ENCODE data around the gene ICAM4. TPM values are rescaled to one million over a fixed set of nuclear protein-coding genes. Genes with fewer than 3 reads are reported as not detected.
A peak's percentile ranks its signal among the peaks of the same experiment; 100 is the strongest.

The ICAM4 gene
- total and polyA plus RNA-seq, 9 of the 15 experiments (the other 6 are each of a cell fraction or from before 2014, with no cell fraction given), result 14.1 to 86.1 (median 29.6) TPM

GRCh38 chr19:10290357-10290875 is 3.7 kb downstream of the ICAM4 start:
- H3K4me1 ChIP-seq (replicated peaks in 1 of 2; ENCODE audit: control insufficient read depth in 2 of 2, insufficient read depth in 2 of 2, low read length in 2 of 2), result peaks cover 24 to 91% of the 10 kb centered on the region in 2 experiments; a peak in 4 of 5 replicates
- ATAC-seq (no peak), FAIRE-seq (no peak), DNase-seq (ENCODE audit: extremely low read depth in 1 of 4, low spot score in 3 of 4) (peak in 2 of 4 experiments; percentile 19 to 52)
- POLR2A ChIA-PET, result interaction anchor here (0.8 to 3.6 kb wide), 7 partner anchors 10 to 102 kb away, joined by 3 to 23 read pairs (median 5); partner anchors contain the start of gene RAVER1
- peak overlapping the region; percentile 79 for H3K4me3 ChIP-seq
- intact Hi-C loops (cut with micrococcal nuclease), result no loop called here
- H2AFZ ChIP-seq (ENCODE audit: low read depth, low read length), result peak overlapping the region; percentile 44
- under 1% methylated on average over 30 of the region's 30 CpGs for WGBS (ENCODE audit: insufficient coverage, low coverage, missing lambda C conversion rate)
- peak overlapping the region; percentile 91 to 99 for H3K9ac ChIP-seq (ENCODE audit: insufficient read depth in 1 of 2, low read depth in 2 of 2, low read length in 2 of 2)
- H3K27me3 ChIP-seq (ENCODE audit: control insufficient read depth in 2 of 2, insufficient read depth in 2 of 2, low read length in 2 of 2), result no peaks in the 10 kb centered on the region
- in situ Hi-C loops (cut with MboI), result no loop called here
- H3K27ac ChIP-seq (ENCODE audit: extremely low read depth, low read depth, low read length), result peak overlapping the region; percentile 96
- H3K9me1 ChIP-seq (ENCODE audit: control insufficient read depth, insufficient read depth, low read length), result no peaks in the 10 kb centered on the region
- H3K4me2 ChIP-seq (ENCODE audit: insufficient read depth, low read length), result peak overlapping the region; percentile 99
- peaks cover 83% of the 10 kb centered on the region for H3K79me2 ChIP-seq (ENCODE audit: control insufficient read depth, insufficient read depth, low read length)
- BruUV-seq (replicated peaks), result no TSS peak
- H4K20me1 ChIP-seq (replicated peaks; ENCODE audit: control insufficient read depth, insufficient read depth, low read length), result no peaks in the 10 kb centered on the region; the same call in 1 of the 2 replicates
- H3K36me3 ChIP-seq (ENCODE audit: control insufficient read depth, insufficient read depth, low read length), result peaks cover 39% of the 10 kb centered on the region
- CTCF ChIA-PET (ENCODE audit: low intra/inter-chr PET ratio), result no interaction called here
- H3K9me3 ChIP-seq (replicated peaks; ENCODE audit: control insufficient read depth, insufficient read depth, low read depth, low read length), result peaks cover 2% of the 10 kb centered on the region; the same call in 1 of the 2 replicates
- TF ChIP-seq TFAP4 (CRISPR knock-in tag; IDR thresholded peaks at IDR 0.05; ENCODE audit: borderline replicate concordance) (peak; percentile 27; the same call in 1 of the 2 replicates), ZHX1 (conservative IDR thresholded peaks at IDR 0.05; ENCODE audit: low read length) (no peak), NFYB (IDR thresholded peaks at IDR 0.05; ENCODE audit: extremely low read depth, insufficient read length) (no peak), SOX6 (IDR thresholded peaks at IDR 0.05) (no peak), YY1 (IDR thresholded peaks at IDR 0.05; ENCODE audit: borderline replicate concordance in 1 of 3, control insufficient read depth in 1 of 3, extremely low read depth in 1 of 3, insufficient read depth in 3 of 3, insufficient read length in 1 of 3, insufficient replicate concordance in 2 of 3, low read depth in 1 of 3, low read length in 2 of 3) (peak in 1 of 3 experiments; percentile 2), BRD4 (IDR thresholded peaks at IDR 0.05) (no peak; the same call in 1 of the 2 replicates), E2F6 (IDR thresholded peaks at IDR 0.05; ENCODE audit: borderline replicate concordance in 1 of 2, extremely low read depth in 1 of 2, insufficient read depth in 1 of 2, insufficient read length in 1 of 2, low read depth in 1 of 2, low read length in 1 of 2, poor library complexity in 1 of 2, severe bottlenecking in 1 of 2) (peak in 1 of 2 experiments; percentile 5), GABPA (tag; conservative IDR thresholded peaks at IDR 0.05; ENCODE audit: low read depth) (no peak), FOSL1 (tag; conservative IDR thresholded peaks at IDR 0.05) (no peak), RFX1 (IDR thresholded peaks at IDR 0.05) (no peak), ZNF766 (CRISPR knock-in tag; conservative IDR thresholded peaks at IDR 0.05) (no peak), SAP30 (IDR thresholded peaks at IDR 0.05; ENCODE audit: borderline replicate concordance, insufficient read depth, low read depth, low read length, poor library complexity, severe bottlenecking) (peak; percentile 12), ZNF695 (CRISPR knock-in tag; IDR thresholded peaks at IDR 0.05) (no peak), RBM22 (IDR thresholded peaks at IDR 0.05; ENCODE audit: low read depth, low read length, poor library complexity, severe bottlenecking) (peak; percentile 23)
